GM12878 (cell line): ENCODE data around the gene ATP4B. TPM values are rescaled to one million over a fixed set of nuclear protein-coding genes. Genes with fewer than 3 reads are reported as not detected.

ENCODE experiments used
- HCFC1 ChIP-seq: fragments of 150-350 bp; IDR thresholded peaks from 2 replicates; pipeline ENCODE4 v1.6.1; 2014; ENCODE audit warnings: low read length
- IRF5 ChIP-seq: fragments of 450-650 bp; IDR thresholded peaks from 2 replicates; pipeline ENCODE4 v1.6.1; 2017; ENCODE audit warnings: borderline replicate concordance
- PAX5 ChIP-seq: IDR thresholded peaks from 2 replicates; pipeline ENCODE4 v1.6.1; 2011; ENCODE audit warnings: low read depth, low read length, borderline replicate concordance
- POLR2AphosphoS2 ChIP-seq: IDR thresholded peaks from 2 replicates; pipeline ENCODE4 v1.6.1; 2011; ENCODE audit warnings: low read depth, mild to moderate bottlenecking, low read length, improper control_type of control experiment, moderate library complexity
- RBBP5 ChIP-seq: fragments of 200-600 bp; sonication (generic); conservative IDR thresholded peaks from 2 replicates; pipeline ENCODE4 v1.6.1; 2016
- RELB ChIP-seq: fragments of 450-650 bp; IDR thresholded peaks from 2 replicates; pipeline ENCODE4 v1.6.1; 2017; ENCODE audit warnings: low read depth, mild to moderate bottlenecking, moderate library complexity
- ZZZ3 ChIP-seq: IDR thresholded peaks from 2 replicates; pipeline ENCODE4 v1.6.1; 2011; ENCODE audit warnings: low read depth; ENCODE audit not compliant: control insufficient read depth, insufficient read length
- polyA plus RNA-seq, 11 experiments: library from polyadenylated mRNA; depleted of rRNA in 4 of 11; unstranded in 6 of 11; stranded (reverse) in 5 of 11; fragments of >200 nt; fragmentation: Nextera tagmentation in 4 of 11; fragmentation: Illumina TruSeq in 1 of 11; extraction: Ambion mirVana in 4 of 11; extraction: Trizol in 1 of 11; gene quantifications; 1 replicate in 1 of 11; 2 replicates in 10 of 11; pipeline versions ENCODE4 v1.2.1 to v1.2.3, GENCODE V29; 2011 to 2016; ENCODE audit warnings: inconsistent platforms in 2 of 11, missing spikeins in 2 of 11, low read depth in 1 of 11
- total RNA-seq, 4 experiments: library from RNA; depleted of rRNA in 3 of 4; stranded (reverse); fragments of >200 nt in 3 of 4; fragmentation: Illumina TruSeq in 1 of 4; extraction: Trizol in 1 of 4; gene quantifications; 2 replicates each; pipeline versions ENCODE4 v1.2.1 to v1.2.3, GENCODE V29; 2013 to 2021
- TF ChIP-seq, protein P1 (sequence below): IDR thresholded peaks from 2 replicates; pipeline ENCODE4 v1.6.1; 2011; ENCODE audit warnings: mild to moderate bottlenecking, low read depth, low read length, moderate library complexity; ENCODE audit not compliant: insufficient replicate concordance

ATP4B gene
- total and polyA plus RNA-seq, 10 of the 15 experiments (the other 5 are each of a cell fraction or from before 2014, with no cell fraction given), result 0.05 to 0.33 (median 0.20) TPM; not detected in 4

DNA sequence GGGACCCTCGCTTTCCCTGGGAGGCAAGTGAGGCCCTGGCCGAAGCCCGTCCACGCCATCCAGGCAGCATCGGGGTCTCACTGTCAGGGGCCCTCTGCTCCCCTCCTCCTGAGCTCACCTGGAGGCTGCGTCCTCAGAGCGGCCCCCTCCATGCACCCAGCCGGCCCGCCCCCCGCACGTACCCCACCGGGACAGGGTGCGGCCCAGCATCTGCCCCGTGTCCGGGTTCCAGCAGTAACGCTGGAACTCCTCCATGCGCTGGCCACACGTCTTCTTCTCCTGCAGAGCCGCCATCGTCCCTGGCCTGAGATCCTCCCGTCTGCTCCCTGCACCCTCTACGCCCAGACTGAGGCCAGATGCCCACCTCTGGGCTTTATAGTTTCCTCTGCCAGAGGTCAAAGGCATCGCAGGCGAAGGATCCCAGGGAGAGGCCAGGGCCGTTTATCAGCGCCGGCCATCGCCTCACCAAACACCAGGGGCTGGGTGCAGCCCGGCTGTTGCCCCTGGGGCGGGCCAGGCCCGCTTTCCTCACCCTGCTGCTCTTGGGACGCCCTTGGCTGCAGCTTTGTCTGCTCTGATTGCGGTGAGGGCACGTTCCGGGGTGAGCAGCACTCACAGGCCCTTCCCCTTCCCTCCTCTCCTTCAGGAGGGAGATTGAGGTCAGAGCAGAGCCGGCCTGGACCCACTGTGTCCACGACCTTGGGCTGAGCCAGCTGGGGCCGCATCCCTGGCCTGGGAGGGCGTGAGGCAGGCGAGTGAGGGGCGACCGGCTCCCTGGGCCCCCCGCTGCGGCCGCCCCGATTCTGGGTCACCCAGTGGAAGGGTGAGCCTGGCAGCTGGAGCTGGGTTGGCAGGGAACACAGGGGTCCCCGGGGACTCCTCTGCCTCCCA is at the start of gene ATP4B (continued):
- no peak for TF ChIP-seq RELB
- TF ChIP-seq POLR2AphosphoS2, result no peak
- no peak for TF ChIP-seq IRF5
- no peak for TF ChIP-seq RBBP5
- TF ChIP-seq PAX5, result no peak
- TF ChIP-seq ZZZ3, result no peak
- no peak for TF ChIP-seq HCFC1
- TF ChIP-seq, protein P1, sequence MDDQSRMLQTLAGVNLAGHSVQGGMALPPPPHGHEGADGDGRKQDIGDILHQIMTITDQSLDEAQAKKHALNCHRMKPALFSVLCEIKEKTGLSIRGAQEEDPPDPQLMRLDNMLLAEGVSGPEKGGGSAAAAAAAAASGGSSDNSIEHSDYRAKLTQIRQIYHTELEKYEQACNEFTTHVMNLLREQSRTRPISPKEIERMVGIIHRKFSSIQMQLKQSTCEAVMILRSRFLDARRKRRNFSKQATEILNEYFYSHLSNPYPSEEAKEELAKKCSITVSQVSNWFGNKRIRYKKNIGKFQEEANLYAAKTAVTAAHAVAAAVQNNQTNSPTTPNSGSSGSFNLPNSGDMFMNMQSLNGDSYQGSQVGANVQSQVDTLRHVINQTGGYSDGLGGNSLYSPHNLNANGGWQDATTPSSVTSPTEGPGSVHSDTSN, result no peak
